A673 (cell line): ENCODE results near the gene HDAC2.

Experiments used
- CTCF ChIP-seq: fragments of 300-800, 200-600 bp; sonication (generic); conservative IDR thresholded peaks from 2 replicates; pipeline ENCODE4 v1.5.1; 2017; ENCODE audit warnings: low read depth, mild to moderate bottlenecking, antibody characterized with exemption, low read length, moderate library complexity, mixed read lengths
- EZH2 ChIP-seq: fragments of 200-600 bp; sonication (generic); IDR thresholded peaks from 2 replicates; pipeline ENCODE4 v1.6.1; 2017; ENCODE audit warnings: borderline replicate concordance, low read depth, mild to moderate bottlenecking, mixed read lengths, antibody characterized with exemption, low read length; ENCODE audit not compliant: poor library complexity, severe bottlenecking

DNA sequence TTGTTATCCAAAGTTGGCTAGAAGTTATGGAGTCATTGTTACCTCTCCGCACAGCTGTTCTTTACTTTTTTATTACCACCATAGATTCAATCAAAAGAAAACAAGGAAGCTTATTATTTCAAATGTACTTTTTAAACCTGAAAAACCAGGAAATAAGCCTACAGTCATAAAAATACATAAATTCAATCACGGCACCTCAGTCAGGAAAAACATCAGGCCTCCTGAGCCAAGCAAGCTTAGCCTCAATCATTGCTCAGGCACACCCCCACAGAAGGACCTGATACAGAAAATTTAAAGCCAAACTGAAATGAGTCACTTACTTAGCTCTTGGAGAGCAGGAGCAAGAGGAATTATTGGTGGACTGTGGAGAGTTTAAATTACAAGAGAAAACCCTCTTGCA is 69.5 kb downstream of the HDAC2 start:
- TF ChIP-seq CTCF (no peak), EZH2 (no peak)
